Liver (tissue), 3 donors: ENCODE measurements around the gene CAMK1G.

Experiments used
- CTCF ChIP-seq: fragments of 150-350 bp; IDR thresholded peaks from 2 replicates; pipeline ENCODE4 v1.5.1; 2017; ENCODE audit warnings: improper control_type of control experiment, low read depth, low read length; ENCODE audit not compliant: missing input control
- FOXA2 ChIP-seq: IDR thresholded peaks from 2 replicates; pipeline ENCODE4 v1.6.1; 2016; ENCODE audit warnings: antibody characterized with exemption
- GABPA ChIP-seq, 2 donors: IDR thresholded peaks in 1 of 2; conservative IDR thresholded peaks in 1 of 2; 2 replicates each; pipeline ENCODE4 v1.6.1; 2016; ENCODE audit warnings: antibody characterized with exemption in 2 of 2, mild to moderate bottlenecking in 1 of 2, moderate library complexity in 1 of 2
- HNF4A ChIP-seq, 2 donors: conservative IDR thresholded peaks; 2 replicates each; pipeline ENCODE4 v1.6.1; 2016; ENCODE audit warnings: antibody characterized with exemption in 2 of 2, mild to moderate bottlenecking in 2 of 2
- JUND ChIP-seq, 2 donors: IDR thresholded peaks; 2 replicates each; pipeline ENCODE4 v1.6.1; 2016; ENCODE audit warnings: antibody characterized with exemption in 2 of 2
- MAX ChIP-seq: IDR thresholded peaks from 2 replicates; pipeline ENCODE4 v1.6.1; 2016; ENCODE audit warnings: antibody characterized with exemption
- RAD21 ChIP-seq, 2 donors: IDR thresholded peaks; 2 replicates each; pipeline ENCODE4 v1.6.1; 2016; ENCODE audit warnings: antibody characterized with exemption in 2 of 2, mild to moderate bottlenecking in 2 of 2
- SP1 ChIP-seq: IDR thresholded peaks from 2 replicates; pipeline ENCODE4 v1.6.1; 2018; ENCODE audit warnings: antibody characterized with exemption, mild to moderate bottlenecking
- YY1 ChIP-seq: IDR thresholded peaks from 2 replicates; pipeline ENCODE4 v1.6.1; 2016; ENCODE audit warnings: antibody characterized with exemption, mild to moderate bottlenecking
- ZBTB33 ChIP-seq: IDR thresholded peaks from 2 replicates; pipeline ENCODE4 v1.6.1; 2016; ENCODE audit warnings: antibody characterized with exemption
- TF ChIP-seq, protein P1 (sequence below): IDR thresholded peaks from 2 replicates; pipeline ENCODE4 v1.6.1; 2016; ENCODE audit warnings: antibody characterized with exemption, mild to moderate bottlenecking
- donor health status: healthy.
- donor health status: healthy.

DNA sequence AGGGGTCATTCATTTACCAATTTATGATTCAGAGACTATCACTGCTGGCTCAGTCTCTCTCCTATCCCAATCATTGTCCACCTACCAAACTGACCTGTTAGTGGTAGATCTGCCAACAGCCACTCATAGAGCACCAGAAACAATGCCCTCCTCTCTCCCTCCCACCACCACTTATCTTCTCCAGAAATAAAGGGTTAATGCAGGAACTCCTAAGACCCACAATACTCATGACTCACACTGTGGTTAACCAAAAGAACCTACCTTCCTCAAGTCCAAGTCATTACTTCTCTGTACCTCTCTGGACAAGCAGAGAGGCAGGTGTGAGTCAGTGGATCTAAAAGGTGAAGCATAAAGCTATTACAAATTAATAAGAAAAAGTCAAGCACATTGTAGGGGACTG, 40.9 kb upstream of the CAMK1G start:
- TF ChIP-seq RAD21 (IDR thresholded peaks at IDR 0.05): no peak
- TF ChIP-seq CTCF: no peak
- TF ChIP-seq HNF4A (conservative IDR thresholded peaks at IDR 0.05): no peak
- no peak for TF ChIP-seq GABPA (IDR thresholded peaks at IDR 0.05 in 1 of 2, conservative IDR thresholded peaks at IDR 0.05 in 1 of 2)
- no peak for TF ChIP-seq MAX
- TF ChIP-seq ZBTB33: no peak
- TF ChIP-seq FOXA2: no peak
- TF ChIP-seq JUND (IDR thresholded peaks at IDR 0.05): no peak
- no peak for TF ChIP-seq YY1
- TF ChIP-seq, protein P1, sequence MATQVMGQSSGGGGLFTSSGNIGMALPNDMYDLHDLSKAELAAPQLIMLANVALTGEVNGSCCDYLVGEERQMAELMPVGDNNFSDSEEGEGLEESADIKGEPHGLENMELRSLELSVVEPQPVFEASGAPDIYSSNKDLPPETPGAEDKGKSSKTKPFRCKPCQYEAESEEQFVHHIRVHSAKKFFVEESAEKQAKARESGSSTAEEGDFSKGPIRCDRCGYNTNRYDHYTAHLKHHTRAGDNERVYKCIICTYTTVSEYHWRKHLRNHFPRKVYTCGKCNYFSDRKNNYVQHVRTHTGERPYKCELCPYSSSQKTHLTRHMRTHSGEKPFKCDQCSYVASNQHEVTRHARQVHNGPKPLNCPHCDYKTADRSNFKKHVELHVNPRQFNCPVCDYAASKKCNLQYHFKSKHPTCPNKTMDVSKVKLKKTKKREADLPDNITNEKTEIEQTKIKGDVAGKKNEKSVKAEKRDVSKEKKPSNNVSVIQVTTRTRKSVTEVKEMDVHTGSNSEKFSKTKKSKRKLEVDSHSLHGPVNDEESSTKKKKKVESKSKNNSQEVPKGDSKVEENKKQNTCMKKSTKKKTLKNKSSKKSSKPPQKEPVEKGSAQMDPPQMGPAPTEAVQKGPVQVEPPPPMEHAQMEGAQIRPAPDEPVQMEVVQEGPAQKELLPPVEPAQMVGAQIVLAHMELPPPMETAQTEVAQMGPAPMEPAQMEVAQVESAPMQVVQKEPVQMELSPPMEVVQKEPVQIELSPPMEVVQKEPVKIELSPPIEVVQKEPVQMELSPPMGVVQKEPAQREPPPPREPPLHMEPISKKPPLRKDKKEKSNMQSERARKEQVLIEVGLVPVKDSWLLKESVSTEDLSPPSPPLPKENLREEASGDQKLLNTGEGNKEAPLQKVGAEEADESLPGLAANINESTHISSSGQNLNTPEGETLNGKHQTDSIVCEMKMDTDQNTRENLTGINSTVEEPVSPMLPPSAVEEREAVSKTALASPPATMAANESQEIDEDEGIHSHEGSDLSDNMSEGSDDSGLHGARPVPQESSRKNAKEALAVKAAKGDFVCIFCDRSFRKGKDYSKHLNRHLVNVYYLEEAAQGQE: no peak
- TF ChIP-seq SP1: no peak
